K562 (cell line): ENCODE measurements around the gene PRDX2. TPM values are rescaled to one million over a fixed set of nuclear protein-coding genes. Genes with fewer than 3 reads are reported as not detected.
A peak's percentile ranks its signal among the peaks of the same experiment; 100 is the strongest.

ENCODE experiments used
- ATAC-seq: fragments of 200-7000 bp; cut with Tn5 transposase; 3 replicates; pipeline ENCODE4 v1.9.1; 2020; ENCODE audit warnings: moderate library complexity
- BruUV-seq: library from RNA; stranded (reverse); fragments of 400-500 nt; replicated peaks from 2 replicates; lab custom pipeline; 2021; lab: Mats Ljungman, UMichigan
- CTCF ChIA-PET: fragments of 300-600 bp; formaldehyde crosslinking; extraction: SDS; loops from one replicate; lab custom pipeline; 2021; ENCODE audit warnings: low intra/inter-chr PET ratio; lab: Yijun Ruan, JAX
- POLR2A ChIA-PET: fragments of 300-600, 350-650 bp; sonication (Branson Sonifier 250); formaldehyde crosslinking; extraction: SDS; loops from one replicate; lab custom pipeline; 2021; ENCODE audit warnings: antibody characterized with exemption, inconsistent platforms; lab: Yijun Ruan, JAX
- DNase-seq, 4 experiments: peaks; one replicate each; pipeline versions ENCODE4 v3.0.0 to v3.0.0-alpha.2; 2011 to 2018; ENCODE audit warnings: low spot score in 3 of 4, mixed read lengths in 3 of 4; ENCODE audit errors: extremely low read depth in 1 of 4
- FAIRE-seq: peaks from 2 replicates; lab custom pipeline; 2011; peaks lifted over from hg19 to GRCh38; lab: Jason Lieb, UNC
- H2AFZ ChIP-seq: 2 replicates; pipeline ENCODE4 v1.6.0; 2011; ENCODE audit warnings: low read depth, low read length, control low read depth, inconsistent platforms
- H3K27ac ChIP-seq: fragments of 200-600 bp; 3 replicates; pipeline ENCODE4 v1.8.0; 2011; ENCODE audit warnings: low read depth, mild to moderate bottlenecking, control low read depth, inconsistent platforms, low read length, moderate library complexity, mixed read lengths; ENCODE audit errors: extremely low read depth
- H3K27me3 ChIP-seq, 2 experiments: fragments of 300-600 bp in 1 of 2; 2 replicates in 1 of 2; 3 replicates in 1 of 2; pipeline versions ENCODE4 v1.6.0 to v1.8.0; 2011; ENCODE audit warnings: inconsistent platforms in 2 of 2, low read length in 2 of 2, mild to moderate bottlenecking in 1 of 2, mixed read lengths in 1 of 2, moderate library complexity in 1 of 2; ENCODE audit not compliant: control insufficient read depth in 2 of 2, insufficient read depth in 2 of 2
- H3K36me3 ChIP-seq: fragments of 300-600 bp; 3 replicates; pipeline ENCODE4 v1.8.0; 2011; ENCODE audit warnings: mild to moderate bottlenecking, low read length, inconsistent platforms; ENCODE audit not compliant: control insufficient read depth, insufficient read depth
- H3K4me1 ChIP-seq, 2 experiments: fragments of 200-600 bp in 1 of 2; replicated peaks in 1 of 2; 2 replicates in 1 of 2; 3 replicates in 1 of 2; pipeline versions ENCODE4 v1.5.1 to v1.8.0; 2011; ENCODE audit warnings: inconsistent platforms in 2 of 2, low read length in 2 of 2, mild to moderate bottlenecking in 1 of 2, mixed read lengths in 1 of 2, moderate library complexity in 1 of 2; ENCODE audit not compliant: control insufficient read depth in 2 of 2, insufficient read depth in 2 of 2
- H3K4me2 ChIP-seq: 2 replicates; pipeline ENCODE4 v1.6.1; 2011; ENCODE audit warnings: low read length, control low read depth, inconsistent platforms, mixed read lengths; ENCODE audit not compliant: insufficient read depth
- H3K4me3 ChIP-seq: fragments of 200-600 bp; sonication (generic), shearing (Covaris generic); 2 replicates; pipeline ENCODE4 v1.5.1; 2016; ENCODE audit warnings: control low read depth, inconsistent platforms
- H3K79me2 ChIP-seq: fragments of 200-600 bp; 3 replicates; pipeline ENCODE4 v1.8.0; 2011; ENCODE audit warnings: low read length, inconsistent platforms; ENCODE audit not compliant: control insufficient read depth, insufficient read depth
- H3K9ac ChIP-seq, 2 experiments: 2 replicates each; pipeline versions ENCODE4 v1.6.0 to v1.6.1; 2011; ENCODE audit warnings: low read depth in 2 of 2, low read length in 2 of 2, control low read depth in 1 of 2, inconsistent platforms in 1 of 2, mild to moderate bottlenecking in 1 of 2, mixed read lengths in 1 of 2; ENCODE audit not compliant: insufficient read depth in 1 of 2
- H3K9me1 ChIP-seq: one replicate; pipeline ENCODE4 v1.6.0; 2011; ENCODE audit warnings: inconsistent platforms, mild to moderate bottlenecking, low read length, moderate library complexity; ENCODE audit not compliant: control insufficient read depth, insufficient read depth
- H3K9me3 ChIP-seq: replicated peaks from 2 replicates; pipeline ENCODE4 v1.5.1; 2011; ENCODE audit warnings: low read depth, low read length, inconsistent platforms; ENCODE audit not compliant: control insufficient read depth, insufficient read depth
- H4K20me1 ChIP-seq: replicated peaks from 2 replicates; pipeline ENCODE4 v1.6.1; 2011; ENCODE audit warnings: low read length, inconsistent platforms, mixed read lengths; ENCODE audit not compliant: control insufficient read depth, insufficient read depth
- FUS ChIP-seq: fragments of 200-400 bp; formaldehyde crosslinking; optimal IDR thresholded peaks from 2 replicates; pipeline ENCODE3; 2017; ENCODE audit warnings: low read depth, low read length
- GTF2F1 ChIP-seq: IDR thresholded peaks from 2 replicates; pipeline ENCODE4 v1.6.1; 2011; ENCODE audit warnings: low read depth, low read length, improper control_type of control experiment
- KLF10 ChIP-seq: fragments of 250-450 bp; sonication (Bioruptor Pico); IDR thresholded peaks from 2 replicates; pipeline ENCODE4 v1.6.1; 2021; ENCODE audit warnings: matching md5 sums
- ZNF444 ChIP-seq: fragments of 250-450 bp; sonication (Bioruptor Pico); IDR thresholded peaks from 2 replicates; pipeline ENCODE4 v1.4.0; 2020; ENCODE audit warnings: mild to moderate bottlenecking, moderate library complexity
- WGBS: fragments of 100-300 bp; shearing (Covaris generic); methylation state at CpG from one replicate; pipeline ENCODE4 v1.1.6; 2016; ENCODE audit warnings: low coverage, mixed read lengths; ENCODE audit not compliant: insufficient coverage; ENCODE audit errors: missing lambda C conversion rate; 5-methylcytosine and 5-hydroxymethylcytosine counted together
- in situ Hi-C: fragments of 300-500 bp; cut with MboI; formaldehyde crosslinking; loops from 4 replicates; pipeline ENCODE4 v1.15.0; 2018; ENCODE audit warnings: inconsistent platforms, mixed read lengths
- intact Hi-C: fragments of 100-400 bp; cut with micrococcal nuclease; formaldehyde crosslinking; loops from 2 replicates; pipeline ENCODE4 v1.14.2; 2022
- polyA plus RNA-seq, 8 experiments: library from polyadenylated mRNA; depleted of rRNA in 4 of 8; stranded (reverse) in 5 of 8; unstranded in 3 of 8; fragments of >200 nt; fragmentation: Nextera tagmentation in 2 of 8; fragmentation: Illumina TruSeq in 1 of 8; extraction: Ambion mirVana in 2 of 8; extraction: Trizol in 1 of 8; gene quantifications; 2 replicates each; pipeline versions ENCODE4 v1.2.1 to v1.2.3, GENCODE V29; 2011 to 2014; ENCODE audit warnings: inconsistent platforms in 1 of 8, missing spikeins in 1 of 8
- total RNA-seq, 7 experiments: library from RNA; depleted of rRNA in 6 of 7; stranded (reverse); fragments of >200 nt in 6 of 7; fragmentation: Illumina TruSeq in 2 of 7; extraction: Trizol in 2 of 7; gene quantifications; 2 replicates each; pipeline versions ENCODE4 v1.2.1 to v1.2.3, GENCODE V29; 2011 to 2021; ENCODE audit warnings: low replicate concordance in 1 of 7
- TF ChIP-seq, protein P1 (sequence below): fragments of 450-650 bp; IDR thresholded peaks from 2 replicates; pipeline ENCODE4 v1.6.1; 2018; ENCODE audit not compliant: partially characterized antibody
- TF ChIP-seq, protein P2 (sequence below): sonication (generic); formaldehyde crosslinking; IDR thresholded peaks from 2 replicates; pipeline ENCODE4 v1.8.1; 2023; ENCODE audit warnings: missing genetic modification reagents, mild to moderate bottlenecking, borderline replicate concordance
- TF ChIP-seq, protein P3 (sequence below): fragments of 450-650 bp; IDR thresholded peaks from 2 replicates; pipeline ENCODE4 v1.6.1; 2016; ENCODE audit warnings: borderline replicate concordance

The PRDX2 gene
- total and polyA plus RNA-seq, 9 of the 15 experiments (the other 6 are each of a cell fraction or from before 2014, with no cell fraction given) = 206 to 1,183 (median 415) TPM

DNA sequence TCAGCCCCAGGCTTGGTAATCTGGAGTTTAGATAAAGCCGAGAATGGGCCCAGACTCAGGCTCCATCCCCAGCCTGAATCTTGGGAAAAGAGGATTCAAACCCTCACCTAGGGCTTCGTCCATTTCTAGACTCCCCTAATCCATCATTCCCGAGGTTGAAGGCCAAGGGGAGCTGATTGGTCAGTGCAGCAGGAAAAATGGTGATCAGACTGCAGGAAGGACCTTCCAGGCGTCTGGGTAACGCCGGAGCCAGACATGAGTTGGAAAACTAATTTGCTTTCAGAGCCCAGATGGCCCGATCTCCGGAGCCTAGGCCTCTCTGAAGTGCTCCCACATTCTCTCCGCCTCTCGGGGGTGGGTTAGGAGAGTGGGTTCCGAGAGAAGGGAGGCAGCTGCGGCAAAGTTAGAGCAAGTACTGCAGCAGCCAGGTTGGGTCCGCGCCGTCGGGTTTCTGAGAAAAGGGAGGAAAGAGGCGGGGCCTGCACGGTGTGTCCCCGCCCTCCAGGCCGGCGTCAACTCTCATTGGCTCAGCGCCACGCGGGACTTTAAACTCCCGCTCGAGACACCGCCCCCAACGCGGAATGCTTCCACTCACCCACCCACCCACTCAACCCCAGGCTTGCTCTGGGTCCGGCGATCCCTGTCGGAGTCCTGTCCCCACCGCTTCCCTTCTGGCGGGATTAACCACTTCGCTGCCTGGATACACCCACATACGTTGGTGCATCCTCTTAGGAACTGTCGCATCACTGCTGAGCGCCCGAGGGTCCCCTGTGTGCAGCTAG lies 33.6 kb upstream of the PRDX2 start:
- peaks cover 2% of the 10 kb centered on the region; the same call in 1 of the 3 replicates for H3K36me3 ChIP-seq
- DNase-seq = peak; percentile 79 to 85 (median 82)
- in situ Hi-C loops = no loop called here
- peak overlapping the region; percentile 73 for H2AFZ ChIP-seq
- H3K27me3 ChIP-seq = no peaks in the 10 kb centered on the region; a peak in 1 of 5 replicates
- 10% methylated on average over 30 of the region's 39 CpGs for WGBS
- no peak overlapping the region for H3K27ac ChIP-seq
- ATAC-seq = peak; percentile 57
- H3K4me2 ChIP-seq = peak overlapping the region; percentile 26
- intact Hi-C loops = loop anchor here (5.0 kb wide), 1 partner anchor 52 kb away; the partner anchor contains the start of gene KLF1
- H3K4me1 ChIP-seq = peaks cover 41 to 61% of the 10 kb centered on the region in 2 experiments
- H4K20me1 ChIP-seq = peaks cover 17% of the 10 kb centered on the region
- H3K9me3 ChIP-seq = no peaks in the 10 kb centered on the region
- POLR2A ChIA-PET = interaction anchor here (0.6 to 1.2 kb wide), 2 partner anchors 10 to 19 kb away, joined by 3 to 4 read pairs; no protein-coding TSS in a partner anchor
- BruUV-seq = no TSS peak
- no peak overlapping the region for H3K4me3 ChIP-seq
- no peaks in the 10 kb centered on the region for H3K9me1 ChIP-seq
- CTCF ChIA-PET = no interaction called here
- H3K9ac ChIP-seq = peak overlapping the region in 1 of 2 experiments; percentile 90; a peak in 2 of 4 replicates
- H3K79me2 ChIP-seq = peaks cover 9% of the 10 kb centered on the region; the same call in 2 of the 3 replicates
- peak; percentile 26 for FAIRE-seq
- TF ChIP-seq ZNF444 (CRISPR knock-in tag) (no peak), FUS (no peak), GTF2F1 (no peak), KLF10 (CRISPR knock-in tag) (no peak)
- TF ChIP-seq, protein P1, sequence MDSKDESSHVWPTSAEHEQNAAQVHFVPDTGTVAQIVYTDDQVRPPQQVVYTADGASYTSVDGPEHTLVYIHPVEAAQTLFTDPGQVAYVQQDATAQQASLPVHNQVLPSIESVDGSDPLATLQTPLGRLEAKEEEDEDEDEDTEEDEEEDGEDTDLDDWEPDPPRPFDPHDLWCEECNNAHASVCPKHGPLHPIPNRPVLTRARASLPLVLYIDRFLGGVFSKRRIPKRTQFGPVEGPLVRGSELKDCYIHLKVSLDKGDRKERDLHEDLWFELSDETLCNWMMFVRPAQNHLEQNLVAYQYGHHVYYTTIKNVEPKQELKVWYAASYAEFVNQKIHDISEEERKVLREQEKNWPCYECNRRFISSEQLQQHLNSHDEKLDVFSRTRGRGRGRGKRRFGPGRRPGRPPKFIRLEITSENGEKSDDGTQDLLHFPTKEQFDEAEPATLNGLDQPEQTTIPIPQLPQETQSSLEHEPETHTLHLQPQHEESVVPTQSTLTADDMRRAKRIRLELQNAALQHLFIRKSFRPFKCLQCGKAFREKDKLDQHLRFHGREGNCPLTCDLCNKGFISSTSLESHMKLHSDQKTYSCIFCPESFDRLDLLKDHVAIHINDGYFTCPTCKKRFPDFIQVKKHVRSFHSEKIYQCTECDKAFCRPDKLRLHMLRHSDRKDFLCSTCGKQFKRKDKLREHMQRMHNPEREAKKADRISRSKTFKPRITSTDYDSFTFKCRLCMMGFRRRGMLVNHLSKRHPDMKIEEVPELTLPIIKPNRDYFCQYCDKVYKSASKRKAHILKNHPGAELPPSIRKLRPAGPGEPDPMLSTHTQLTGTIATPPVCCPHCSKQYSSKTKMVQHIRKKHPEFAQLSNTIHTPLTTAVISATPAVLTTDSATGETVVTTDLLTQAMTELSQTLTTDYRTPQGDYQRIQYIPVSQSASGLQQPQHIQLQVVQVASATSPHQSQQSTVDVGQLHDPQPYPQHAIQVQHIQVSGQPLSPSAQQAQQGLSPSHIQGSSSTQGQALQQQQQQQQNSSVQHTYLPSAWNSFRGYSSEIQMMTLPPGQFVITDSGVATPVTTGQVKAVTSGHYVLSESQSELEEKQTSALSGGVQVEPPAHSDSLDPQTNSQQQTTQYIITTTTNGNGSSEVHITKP = no peak
- TF ChIP-seq, protein P2, sequence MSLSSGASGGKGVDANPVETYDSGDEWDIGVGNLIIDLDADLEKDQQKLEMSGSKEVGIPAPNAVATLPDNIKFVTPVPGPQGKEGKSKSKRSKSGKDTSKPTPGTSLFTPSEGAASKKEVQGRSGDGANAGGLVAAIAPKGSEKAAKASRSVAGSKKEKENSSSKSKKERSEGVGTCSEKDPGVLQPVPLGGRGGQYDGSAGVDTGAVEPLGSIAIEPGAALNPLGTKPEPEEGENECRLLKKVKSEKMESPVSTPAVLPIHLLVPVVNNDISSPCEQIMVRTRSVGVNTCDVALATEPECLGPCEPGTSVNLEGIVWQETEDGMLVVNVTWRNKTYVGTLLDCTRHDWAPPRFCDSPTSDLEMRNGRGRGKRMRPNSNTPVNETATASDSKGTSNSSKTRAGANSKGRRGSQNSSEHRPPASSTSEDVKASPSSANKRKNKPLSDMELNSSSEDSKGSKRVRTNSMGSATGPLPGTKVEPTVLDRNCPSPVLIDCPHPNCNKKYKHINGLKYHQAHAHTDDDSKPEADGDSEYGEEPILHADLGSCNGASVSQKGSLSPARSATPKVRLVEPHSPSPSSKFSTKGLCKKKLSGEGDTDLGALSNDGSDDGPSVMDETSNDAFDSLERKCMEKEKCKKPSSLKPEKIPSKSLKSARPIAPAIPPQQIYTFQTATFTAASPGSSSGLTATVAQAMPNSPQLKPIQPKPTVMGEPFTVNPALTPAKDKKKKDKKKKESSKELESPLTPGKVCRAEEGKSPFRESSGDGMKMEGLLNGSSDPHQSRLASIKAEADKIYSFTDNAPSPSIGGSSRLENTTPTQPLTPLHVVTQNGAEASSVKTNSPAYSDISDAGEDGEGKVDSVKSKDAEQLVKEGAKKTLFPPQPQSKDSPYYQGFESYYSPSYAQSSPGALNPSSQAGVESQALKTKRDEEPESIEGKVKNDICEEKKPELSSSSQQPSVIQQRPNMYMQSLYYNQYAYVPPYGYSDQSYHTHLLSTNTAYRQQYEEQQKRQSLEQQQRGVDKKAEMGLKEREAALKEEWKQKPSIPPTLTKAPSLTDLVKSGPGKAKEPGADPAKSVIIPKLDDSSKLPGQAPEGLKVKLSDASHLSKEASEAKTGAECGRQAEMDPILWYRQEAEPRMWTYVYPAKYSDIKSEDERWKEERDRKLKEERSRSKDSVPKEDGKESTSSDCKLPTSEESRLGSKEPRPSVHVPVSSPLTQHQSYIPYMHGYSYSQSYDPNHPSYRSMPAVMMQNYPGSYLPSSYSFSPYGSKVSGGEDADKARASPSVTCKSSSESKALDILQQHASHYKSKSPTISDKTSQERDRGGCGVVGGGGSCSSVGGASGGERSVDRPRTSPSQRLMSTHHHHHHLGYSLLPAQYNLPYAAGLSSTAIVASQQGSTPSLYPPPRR (CRISPR knock-in tag) = no peak
- TF ChIP-seq, protein P3, sequence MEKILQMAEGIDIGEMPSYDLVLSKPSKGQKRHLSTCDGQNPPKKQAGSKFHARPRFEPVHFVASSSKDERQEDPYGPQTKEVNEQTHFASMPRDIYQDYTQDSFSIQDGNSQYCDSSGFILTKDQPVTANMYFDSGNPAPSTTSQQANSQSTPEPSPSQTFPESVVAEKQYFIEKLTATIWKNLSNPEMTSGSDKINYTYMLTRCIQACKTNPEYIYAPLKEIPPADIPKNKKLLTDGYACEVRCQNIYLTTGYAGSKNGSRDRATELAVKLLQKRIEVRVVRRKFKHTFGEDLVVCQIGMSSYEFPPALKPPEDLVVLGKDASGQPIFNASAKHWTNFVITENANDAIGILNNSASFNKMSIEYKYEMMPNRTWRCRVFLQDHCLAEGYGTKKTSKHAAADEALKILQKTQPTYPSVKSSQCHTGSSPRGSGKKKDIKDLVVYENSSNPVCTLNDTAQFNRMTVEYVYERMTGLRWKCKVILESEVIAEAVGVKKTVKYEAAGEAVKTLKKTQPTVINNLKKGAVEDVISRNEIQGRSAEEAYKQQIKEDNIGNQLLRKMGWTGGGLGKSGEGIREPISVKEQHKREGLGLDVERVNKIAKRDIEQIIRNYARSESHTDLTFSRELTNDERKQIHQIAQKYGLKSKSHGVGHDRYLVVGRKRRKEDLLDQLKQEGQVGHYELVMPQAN = 0 out of 2 replicates have a peak, but pooled peaks have one; percentile 27
